Jurkat, Clone E6-1 (cell line): ENCODE measurements around the gene ITPRIP.

ENCODE experiments used
- DNase-seq: peaks from one replicate; pipeline ENCODE4 v3.0.0-alpha.2; 2011; ENCODE audit warnings: low read depth, low spot score
- H3K4me3 ChIP-seq: 2 replicates; pipeline ENCODE4 v1.5.1; 2011; ENCODE audit warnings: mild to moderate bottlenecking, low read length, control low read depth, moderate library complexity

ITPRIP gene

GRCh38 chr10:104344219-104344618 is 6.0 kb upstream of the ITPRIP start:
- no peak overlapping the region for H3K4me3 ChIP-seq
- no peak for DNase-seq

GRCh38 chr10:104342941-104343411 is 4.7 kb upstream of the ITPRIP start:
- H3K4me3 ChIP-seq, result no peak overlapping the region
- no peak for DNase-seq

DNA sequence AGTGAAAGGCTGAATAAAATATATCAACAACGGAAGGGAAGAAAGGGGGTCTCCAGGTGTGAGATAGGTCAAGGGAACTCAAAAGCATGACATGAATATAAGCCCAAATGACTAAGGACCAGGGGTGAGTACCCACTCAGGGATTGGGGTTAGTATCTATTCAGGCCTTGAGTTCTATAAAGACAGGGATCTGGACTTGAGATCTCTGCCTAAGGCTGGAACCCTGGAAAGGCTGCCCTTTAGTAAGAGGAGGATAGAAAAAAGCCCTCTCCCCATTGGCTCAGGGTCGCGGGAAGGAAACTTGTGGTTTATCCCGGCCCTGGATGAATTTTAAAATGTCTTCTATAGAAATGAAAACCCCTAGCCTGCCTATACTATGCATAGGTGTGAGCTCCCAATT is 2.4 kb upstream of the ITPRIP start:
- H3K4me3 ChIP-seq, result no peak overlapping the region
- no peak for DNase-seq

DNA sequence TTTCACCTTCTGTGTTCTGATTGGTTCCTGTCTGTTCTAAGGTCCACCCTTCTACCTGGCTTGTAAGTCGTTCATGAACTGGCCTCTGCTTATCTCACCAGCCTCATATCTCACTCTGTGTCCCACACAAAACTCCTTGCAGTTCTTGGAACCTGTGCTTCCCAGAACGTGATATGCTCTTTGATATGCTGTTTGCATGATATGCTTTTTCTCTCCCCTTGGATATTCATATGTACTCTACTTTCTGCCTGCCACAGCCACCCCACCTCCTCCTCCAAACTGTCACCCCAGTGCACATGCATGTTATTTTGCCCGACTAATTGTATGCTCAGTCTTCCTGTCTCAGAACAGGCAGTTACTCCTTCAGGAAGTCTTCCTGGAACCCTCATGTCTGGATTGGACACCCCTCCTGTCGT is 1.9 kb upstream of the ITPRIP start:
- H3K4me3 ChIP-seq, result no peak overlapping the region
- no peak for DNase-seq

- no peak overlapping the region for H3K4me3 ChIP-seq
- DNase-seq, result no peak
Observed at GRCh38 chr10:104339469-104340110, 1.3 kb upstream of the ITPRIP start.

DNA sequence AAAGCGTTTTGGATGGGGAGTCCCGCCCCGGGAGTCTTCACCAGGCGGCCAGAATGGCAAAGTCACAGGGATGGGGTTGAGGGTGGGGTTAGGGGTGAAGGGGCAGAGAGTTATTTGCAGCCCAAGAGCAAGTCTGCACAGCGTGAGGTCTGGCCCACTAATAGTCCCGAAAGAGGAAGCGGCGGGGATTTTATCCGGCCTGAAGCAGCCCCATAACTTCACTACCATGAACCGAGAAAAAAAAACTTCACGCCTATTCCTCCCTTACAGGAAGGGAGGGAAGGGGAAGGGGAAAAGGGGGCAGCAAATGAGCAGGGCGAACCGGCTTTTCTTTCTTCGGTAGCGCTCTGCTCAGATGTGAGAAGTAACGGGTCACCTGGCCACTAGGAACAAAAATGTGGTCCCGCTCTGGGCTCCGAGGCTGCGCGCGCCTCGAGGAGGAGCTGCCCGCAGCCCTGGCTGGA is 712 bp downstream of the ITPRIP start:
- DNase-seq, result no peak
- H3K4me3 ChIP-seq, result peak overlapping the region; percentile 83

DNA sequence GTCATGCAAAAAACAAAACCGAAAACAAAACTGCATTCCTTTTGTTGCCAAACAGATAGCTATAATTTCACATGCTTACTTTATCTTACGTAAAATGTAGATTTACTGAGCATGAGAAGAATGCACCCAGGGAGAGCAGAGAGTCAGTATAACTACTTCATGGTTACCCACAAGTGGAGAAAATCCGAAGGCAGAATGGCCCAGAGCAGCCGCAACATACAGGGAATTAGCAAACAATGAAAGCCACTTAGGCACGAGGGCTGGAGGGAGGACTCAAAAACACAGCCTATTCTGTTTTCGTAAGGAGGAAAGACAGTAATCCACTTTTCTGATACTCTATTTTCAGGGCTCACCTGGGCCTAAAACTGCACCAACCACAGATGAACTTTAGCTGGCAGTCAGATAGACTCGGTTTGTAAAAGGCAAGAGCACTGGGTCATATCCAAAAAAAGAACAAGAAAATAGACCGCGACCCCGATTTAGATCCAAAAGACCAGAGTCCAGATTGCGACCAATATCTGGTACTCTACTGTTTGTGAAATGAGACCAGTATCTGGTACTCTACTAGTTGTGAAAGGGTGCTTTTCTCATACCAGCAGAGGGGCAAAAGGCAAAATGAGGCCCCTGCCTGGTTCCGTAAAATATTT is 1.3 kb downstream of the ITPRIP start:
- peak overlapping the region; percentile 83 for H3K4me3 ChIP-seq
- no peak for DNase-seq

- H3K4me3 ChIP-seq, result no peak overlapping the region
- no peak for DNase-seq
Observed at GRCh38 chr10:104334965-104335650, 3.2 kb downstream of the ITPRIP start.

DNA sequence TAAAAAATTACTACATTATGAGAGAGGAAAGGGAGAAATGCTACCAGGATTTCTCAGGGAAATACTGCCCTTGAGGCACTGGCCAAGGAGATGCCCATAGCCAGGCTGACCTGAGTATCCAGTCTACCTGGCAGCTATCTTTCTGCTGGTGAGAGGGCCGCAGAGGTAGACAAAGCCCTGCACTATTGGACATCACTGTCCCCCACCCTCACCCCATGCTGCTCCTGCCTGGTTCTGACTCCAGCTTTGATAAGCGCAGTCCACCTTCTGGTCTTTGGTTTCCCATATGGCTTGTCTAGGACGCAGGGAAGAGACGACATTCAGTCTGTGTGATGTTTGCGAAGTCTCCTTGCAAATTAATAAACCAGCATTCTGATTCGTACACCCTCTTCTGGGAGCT is 3.7 kb downstream of the ITPRIP start:
- no peak overlapping the region for H3K4me3 ChIP-seq
- no peak for DNase-seq

DNA sequence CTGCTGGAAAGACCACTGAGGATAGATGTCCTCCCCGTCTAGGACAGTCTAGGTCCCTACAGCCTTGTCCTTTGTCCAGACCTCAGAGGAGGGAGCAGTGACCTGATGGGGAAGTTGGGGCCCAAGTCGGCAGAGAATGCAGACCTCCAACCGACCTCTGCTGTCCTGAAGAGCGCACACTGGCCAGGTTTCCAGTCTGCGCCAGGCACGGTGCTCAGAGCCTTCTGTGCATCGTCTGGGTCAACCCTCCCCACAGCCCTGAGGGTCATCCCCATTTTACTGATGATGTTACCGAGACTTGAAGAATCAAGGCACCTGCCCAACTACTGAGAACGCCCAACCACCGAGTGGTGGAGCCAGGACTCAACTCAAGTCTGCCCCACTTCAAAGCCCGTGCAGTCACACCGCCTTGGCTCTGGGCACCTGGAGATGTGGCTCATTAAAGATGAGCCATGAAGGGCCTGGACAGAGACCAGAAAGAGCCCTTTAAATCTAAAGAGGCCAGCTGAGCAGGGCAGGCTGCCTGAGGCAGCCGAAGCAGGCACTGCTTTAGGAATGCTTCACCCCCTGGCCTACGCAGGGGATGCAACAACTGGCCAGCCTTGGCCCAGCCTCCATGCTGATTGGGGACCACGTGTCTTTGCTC is 4.4 kb downstream of the ITPRIP start:
- no peak overlapping the region for H3K4me3 ChIP-seq
- no peak for DNase-seq

GRCh38 chr10:104333032-104333727 is 5.1 kb downstream of the ITPRIP start:
- H3K4me3 ChIP-seq, result no peak overlapping the region
- no peak for DNase-seq

DNA sequence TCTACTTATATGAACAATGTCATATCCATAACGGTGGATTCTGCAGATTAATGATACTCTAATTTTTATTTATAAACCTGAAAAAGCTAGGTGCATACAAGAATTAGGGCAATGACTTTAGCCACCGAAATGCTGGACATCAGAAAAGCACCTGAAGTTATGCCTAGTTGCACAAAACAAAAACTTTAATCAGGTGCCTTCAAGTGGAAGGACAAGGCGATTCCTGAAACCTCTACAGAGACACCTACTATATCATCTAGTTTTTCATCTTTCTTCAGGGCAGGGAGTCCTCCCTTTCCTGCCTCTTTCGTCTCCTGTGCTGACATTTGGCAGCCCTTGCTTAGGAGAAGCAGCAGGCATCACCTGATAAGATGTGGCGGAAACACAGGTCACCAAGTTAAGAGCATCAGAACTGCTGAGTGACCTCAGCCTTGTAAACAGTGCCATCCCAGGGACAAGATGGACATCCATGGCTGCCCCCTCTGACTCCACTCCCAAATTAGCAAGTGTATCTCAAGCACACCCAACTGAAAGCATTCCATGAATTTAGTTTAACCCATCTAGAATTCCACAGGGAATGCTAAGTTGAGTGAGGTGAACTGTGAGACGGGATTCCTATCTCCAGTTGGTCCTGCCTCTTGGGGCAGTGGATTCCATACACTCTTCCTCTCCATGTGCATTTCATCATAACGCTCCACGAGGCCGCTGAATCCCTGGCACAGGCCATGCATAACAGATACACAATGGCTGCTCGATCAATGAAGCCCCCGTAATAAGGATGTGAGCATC is 5.8 kb downstream of the ITPRIP start:
- H3K4me3 ChIP-seq, result no peak overlapping the region
- no peak for DNase-seq

GRCh38 chr10:104331208-104331838 is 6.9 kb downstream of the ITPRIP start:
- no peak for DNase-seq
- no peak overlapping the region for H3K4me3 ChIP-seq

DNA sequence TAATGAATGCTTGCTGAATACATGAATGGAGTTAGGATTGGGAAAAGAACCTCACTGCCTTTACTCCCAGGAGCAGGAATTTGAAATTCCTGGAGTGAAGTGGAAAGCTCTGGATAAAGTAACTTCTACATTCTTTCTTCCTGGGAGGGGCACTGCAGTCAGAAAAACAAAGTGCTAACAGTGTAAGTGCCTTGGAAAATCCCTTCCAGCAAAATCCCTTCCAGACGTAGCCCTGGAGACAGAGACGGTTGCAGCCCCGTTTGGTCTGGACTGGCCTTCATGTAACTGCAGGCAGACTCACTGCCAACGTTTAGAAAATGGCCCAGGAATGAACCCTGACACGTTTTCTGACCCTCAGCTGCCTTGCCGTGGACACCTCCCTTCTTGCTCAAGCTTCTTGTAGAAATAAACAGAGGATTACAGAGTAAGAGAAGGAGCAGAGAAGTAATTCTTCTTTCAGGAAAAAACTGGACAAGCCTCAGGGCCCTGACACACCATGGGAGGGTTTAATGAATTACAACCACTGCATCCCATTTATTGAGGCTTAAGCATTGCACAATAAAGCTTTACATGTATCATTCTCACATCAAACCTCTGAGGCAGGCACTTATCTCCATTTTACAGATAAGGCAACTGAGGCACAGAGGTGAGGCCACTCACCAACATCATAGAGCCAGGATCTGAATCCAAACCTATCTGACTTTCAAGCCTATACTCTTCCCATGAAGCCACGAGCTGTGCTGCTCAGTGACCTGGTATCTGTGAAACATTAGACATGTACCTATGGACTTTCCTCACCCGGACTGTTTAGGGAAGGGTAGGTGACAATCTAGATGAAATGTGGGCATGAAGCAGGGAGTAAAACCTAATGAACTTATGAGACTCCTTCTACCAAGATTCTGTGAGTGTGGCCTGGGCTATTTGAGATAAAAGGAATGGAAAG is 7.8 kb downstream of the ITPRIP start:
- no peak for DNase-seq
- H3K4me3 ChIP-seq, result no peak overlapping the region

DNA sequence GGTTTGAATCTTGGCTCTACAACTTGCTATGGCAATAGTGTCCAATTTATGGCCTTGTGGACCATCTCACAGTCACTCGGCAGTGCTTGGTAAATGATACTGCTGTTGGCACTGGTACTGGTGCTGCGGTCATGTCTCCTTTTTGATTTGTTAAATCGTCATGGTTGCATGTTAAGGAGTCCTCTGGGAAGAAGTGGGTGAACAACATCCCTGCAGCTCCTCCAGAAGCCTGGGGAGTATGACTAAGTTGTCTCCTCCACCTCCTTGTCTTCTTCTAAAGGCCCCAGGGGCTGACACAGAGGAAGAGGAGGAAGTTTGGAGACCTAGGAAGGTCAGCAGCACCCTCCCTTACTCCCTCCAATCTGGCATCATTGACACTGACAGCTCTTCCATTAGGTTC is 8.5 kb downstream of the ITPRIP start:
- H3K4me3 ChIP-seq, result no peak overlapping the region
- no peak for DNase-seq

DNA sequence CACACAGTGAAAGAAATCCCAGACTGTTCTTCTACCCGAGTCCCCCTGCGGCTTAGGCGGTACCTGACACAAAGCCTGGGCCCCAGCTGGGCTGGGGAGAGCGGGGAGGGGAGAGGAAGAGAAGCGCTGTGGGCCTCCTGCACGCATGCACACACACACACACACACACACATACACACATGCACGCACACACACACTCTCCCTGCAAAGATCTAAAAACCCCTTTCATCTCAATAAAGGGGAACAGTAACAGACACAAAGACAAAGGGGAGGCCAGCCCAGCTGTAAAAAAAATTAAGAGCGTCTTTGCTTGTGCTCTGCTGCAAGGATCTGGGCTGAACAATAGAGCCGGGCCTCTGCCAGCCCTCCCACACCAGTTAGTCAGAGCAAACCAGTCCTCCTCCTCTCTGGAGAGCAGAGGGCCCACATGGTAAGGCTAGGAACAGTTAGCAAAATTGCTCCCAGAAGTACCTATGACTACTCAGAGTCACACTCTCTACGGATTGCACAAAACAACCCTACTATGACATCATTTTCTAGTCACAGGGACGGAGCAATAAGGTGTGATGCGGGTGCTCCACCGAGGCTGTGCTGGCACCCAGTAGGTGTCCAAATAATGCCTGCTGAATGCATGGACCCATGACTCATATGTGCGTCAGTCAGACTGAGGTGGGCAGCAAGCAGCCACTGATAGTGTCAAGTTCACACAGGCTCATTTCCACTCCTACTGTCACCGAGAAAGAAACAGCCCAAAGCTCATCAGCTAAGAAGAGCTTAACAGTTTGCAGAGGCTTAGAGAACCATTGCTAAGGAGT is 9.2 kb downstream of the ITPRIP start:
- DNase-seq, result peak; percentile 81
- peak overlapping the region; percentile 50 for H3K4me3 ChIP-seq

GRCh38 chr10:104328646-104328895 is 9.7 kb downstream of the ITPRIP start:
- peak overlapping the region; percentile 50 for H3K4me3 ChIP-seq
- no peak for DNase-seq
